Epithelial cell of esophagus (primary cell): ENCODE measurements around the gene OR8D2.
A peak's percentile ranks its signal among the peaks of the same experiment; 100 is the strongest.
"Not testable (repeated sequence)": the region's sequence is repeated elsewhere in the genome, so short reads cannot be mapped to it uniquely, and the experiment has no call there.

Experiments
- DNase-seq: peaks from one replicate; pipeline ENCODE4 v3.0.0; 2010; ENCODE audit warnings: low read depth
- H3K4me3 ChIP-seq: 2 replicates; pipeline ENCODE4 v1.5.1; 2011; ENCODE audit warnings: mild to moderate bottlenecking, low read length, control low read depth
- CTCF ChIP-seq: IDR thresholded peaks from 2 replicates; pipeline ENCODE4 v1.5.1; 2011; ENCODE audit warnings: low read depth, mild to moderate bottlenecking, low read length, control low read depth, inconsistent platforms; ENCODE audit not compliant: insufficient read depth; ENCODE audit errors: missing control alignments

OR8D2 gene

GRCh38 chr11:124294687-124295086 is 25.3 kb downstream of the OR8D2 start:
- no peak for DNase-seq
- TF ChIP-seq CTCF: no peak
- no peak overlapping the region for H3K4me3 ChIP-seq

GRCh38 chr11:124285610-124286344 is 34.2 kb downstream of the OR8D2 start:
- peak; percentile 37 for DNase-seq
- no peak overlapping the region for H3K4me3 ChIP-seq
- TF ChIP-seq CTCF: no peak

- DNase-seq: no peak
- H3K4me3 ChIP-seq: no peak overlapping the region
- TF ChIP-seq CTCF: no peak
These were observed 41.7 kb downstream of the OR8D2 start for GRCh38 chr11:124278261-124278660.

- H3K4me3 ChIP-seq: no peak overlapping the region
- TF ChIP-seq CTCF: peak; percentile 13
- peak; percentile 12 for DNase-seq
These were observed 42.2 kb downstream of the OR8D2 start for GRCh38 chr11:124277804-124278203.

- no peak for DNase-seq
- TF ChIP-seq CTCF: no peak
- no peak overlapping the region for H3K4me3 ChIP-seq
These were observed 42.8 kb downstream of the OR8D2 start for GRCh38 chr11:124277207-124277606.

- DNase-seq: no peak
- no peak for TF ChIP-seq CTCF
- H3K4me3 ChIP-seq: no peak overlapping the region
These were observed 43.9 kb downstream of the OR8D2 start for GRCh38 chr11:124276081-124276480.

GRCh38 chr11:124274000-124274399 is 46.0 kb downstream of the OR8D2 start:
- no peak for DNase-seq
- H3K4me3 ChIP-seq: no peak overlapping the region
- TF ChIP-seq CTCF: no peak

GRCh38 chr11:124270886-124271285 is 49.1 kb downstream of the OR8D2 start:
- DNase-seq, H3K4me3 ChIP-seq: not testable (repeated sequence)
